Esophagus (tissue), 2 donors: Measurements from ENCODE around the gene RIPOR1. TPM values are rescaled to one million over a fixed set of nuclear protein-coding genes. Genes with fewer than 3 reads are reported as not detected.
A peak's percentile ranks its signal among the peaks of the same experiment; 100 is the strongest.

ENCODE experiments used
- H3K27ac ChIP-seq, 2 donors: one replicate each; pipeline ENCODE4 v1.5.1; 2013; ENCODE audit warnings: low read depth in 2 of 2, mild to moderate bottlenecking in 2 of 2, inconsistent platforms in 1 of 2, low read length in 1 of 2, moderate library complexity in 1 of 2
- H3K27me3 ChIP-seq, 2 donors: one replicate each; pipeline ENCODE4 v1.6.1; 2013; ENCODE audit warnings: low read length in 2 of 2, control low read depth in 1 of 2, mild to moderate bottlenecking in 1 of 2; ENCODE audit not compliant: insufficient read depth in 2 of 2, control insufficient read depth in 1 of 2
- H3K36me3 ChIP-seq, 2 donors: one replicate each; pipeline ENCODE4 v1.6.1; 2013; ENCODE audit warnings: low read length in 1 of 2; ENCODE audit not compliant: control insufficient read depth in 2 of 2, insufficient read depth in 2 of 2
- H3K4me1 ChIP-seq, 2 donors: one replicate each; pipeline ENCODE4 v1.6.1; 2013; ENCODE audit warnings: low read length in 1 of 2; ENCODE audit not compliant: control insufficient read depth in 2 of 2, insufficient read depth in 2 of 2
- H3K4me3 ChIP-seq, 2 donors: one replicate each; pipeline ENCODE4 v1.5.1; 2013; ENCODE audit warnings: low read length in 2 of 2, mild to moderate bottlenecking in 2 of 2, low read depth in 1 of 2, moderate library complexity in 1 of 2
- H3K9me3 ChIP-seq, 2 donors: one replicate each; pipeline ENCODE4 v1.6.1; 2013; ENCODE audit warnings: mild to moderate bottlenecking in 2 of 2, low read depth in 1 of 2, low read length in 1 of 2, moderate library complexity in 1 of 2; ENCODE audit not compliant: control insufficient read depth in 2 of 2, insufficient read depth in 1 of 2
- WGBS, 2 donors: extraction: QIAGEN DNeasy Blood & Tissue Kit; methylation state at CpG; one replicate each; pipeline ENCODE4 v1.1.7; 2013; 5-methylcytosine and 5-hydroxymethylcytosine counted together
- polyA plus RNA-seq, 2 donors: library from polyadenylated mRNA; stranded (reverse); fragments of 200-250 nt; gene quantifications; one replicate each; pipeline ENCODE4 v1.2.3, GENCODE V29; 2013
- donor health status: healthy with polysubstance abuse.
- donor health status: Bipolar disorder and iron deficiency.

Gene RIPOR1
- polyA plus RNA-seq, 2 donors, result 12.7 to 14.9 TPM

DNA sequence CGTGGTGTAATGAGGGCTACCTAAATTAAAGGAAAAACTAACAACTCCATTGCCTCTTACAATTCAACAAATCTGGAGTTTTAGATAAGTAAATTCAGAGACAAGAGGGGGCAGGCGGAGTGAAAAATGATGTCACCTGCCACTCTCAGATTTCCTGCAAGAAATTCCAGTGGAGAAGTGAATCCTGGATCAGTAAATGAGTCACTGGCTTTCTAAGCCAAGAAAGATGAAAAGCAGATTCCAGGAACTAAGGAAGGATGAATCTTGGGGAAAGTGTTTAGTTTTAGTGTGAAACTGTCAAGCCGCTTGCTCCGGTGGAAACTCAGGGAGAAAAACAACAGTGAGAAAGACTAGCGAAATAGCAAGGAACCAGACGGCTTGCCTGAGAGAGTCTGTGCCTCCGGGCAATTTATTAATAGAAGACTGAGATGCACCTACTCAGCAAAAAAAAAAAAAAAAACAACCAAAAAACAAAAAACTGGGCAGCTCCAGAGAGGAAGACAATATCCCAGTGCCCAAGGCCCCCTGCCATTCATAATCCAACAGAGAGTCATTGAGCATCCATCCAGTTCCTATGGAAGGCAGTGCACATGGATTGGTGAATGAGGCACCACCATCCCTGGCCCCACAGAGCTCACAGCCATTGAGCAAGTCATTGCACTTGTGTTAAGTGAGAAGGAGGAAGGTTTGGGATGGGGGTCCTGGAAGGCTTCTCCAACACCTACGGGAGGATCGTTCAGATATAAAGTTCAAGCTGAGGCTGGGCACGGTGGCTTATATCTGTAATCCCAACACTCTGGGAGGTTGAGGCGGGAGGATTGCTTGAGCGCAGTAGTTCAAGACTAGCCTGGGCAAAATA, 12.1 kb upstream of the RIPOR1 start:
- Histone ChIP-seq H3K9me3 (no peaks in the 10 kb centered on the region), H3K27ac (no peak overlapping the region), H3K4me3 (no peak overlapping the region), H3K4me1 (no peaks in the 10 kb centered on the region), H3K27me3 (no peaks in the 10 kb centered on the region), H3K36me3 (no peaks in the 10 kb centered on the region)
- WGBS, 2 donors, result 71 to 81% methylated on average over 12 of the region's 12 CpGs

GRCh38 chr16:67517155-67517445, 11.5 kb upstream of the RIPOR1 start:
- WGBS, 2 donors, result 79 to 85% methylated on average over 3 of the region's 3 CpGs
- Histone ChIP-seq H3K27me3 (no peaks in the 10 kb centered on the region), H3K4me3 (no peak overlapping the region), H3K36me3 (no peaks in the 10 kb centered on the region), H3K4me1 (no peaks in the 10 kb centered on the region), H3K9me3 (no peaks in the 10 kb centered on the region), H3K27ac (no peak overlapping the region)

GRCh38 chr16:67517661-67518423, 10.8 kb upstream of the RIPOR1 start:
- Histone ChIP-seq H3K27me3 (no peaks in the 10 kb centered on the region), H3K9me3 (no peaks in the 10 kb centered on the region), H3K36me3 (no peaks in the 10 kb centered on the region), H3K4me3 (no peak overlapping the region), H3K27ac (no peak overlapping the region), H3K4me1 (no peaks in the 10 kb centered on the region)
- 70 to 76% methylated on average over 11 of the region's 11 CpGs for WGBS, 2 donors

DNA sequence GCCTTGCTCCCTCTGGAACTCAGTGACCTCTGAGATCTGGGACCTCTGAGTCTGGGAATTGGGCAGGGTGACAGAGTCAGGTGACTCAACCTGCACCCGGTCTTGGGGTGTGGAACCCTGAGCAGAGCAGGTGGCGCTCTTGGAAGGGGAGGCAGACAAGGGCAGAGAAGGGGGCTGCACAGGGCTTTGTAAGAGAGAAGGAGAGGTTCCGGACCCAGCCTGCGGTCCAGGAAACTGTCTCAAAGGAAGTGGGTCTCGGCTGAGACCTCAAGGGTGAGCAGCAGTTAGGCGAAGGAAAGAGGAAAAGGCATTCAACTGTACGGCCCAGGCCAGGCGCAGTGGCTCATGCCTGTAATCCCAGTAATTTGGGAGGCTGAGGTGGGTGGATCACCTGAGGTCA, 10.0 kb upstream of the RIPOR1 start:
- H3K4me3 ChIP-seq, result no peak overlapping the region
- no peaks in the 10 kb centered on the region for H3K4me1 ChIP-seq
- no peak overlapping the region for H3K27ac ChIP-seq
- H3K27me3 ChIP-seq, result no peaks in the 10 kb centered on the region
- H3K9me3 ChIP-seq, result no peaks in the 10 kb centered on the region
- WGBS, 2 donors, result 72 to 78% methylated on average over 8 of the region's 8 CpGs
- H3K36me3 ChIP-seq, result no peaks in the 10 kb centered on the region

GRCh38 chr16:67519242-67519641, 9.4 kb upstream of the RIPOR1 start:
- Histone ChIP-seq H3K27ac (no peak overlapping the region), H3K27me3 (no peaks in the 10 kb centered on the region), H3K9me3 (no peaks in the 10 kb centered on the region), H3K36me3 (no peaks in the 10 kb centered on the region), H3K4me1 (no peaks in the 10 kb centered on the region), H3K4me3 (no peak overlapping the region)
- 74 to 76% methylated on average over 4 of the region's 4 CpGs for WGBS, 2 donors

DNA sequence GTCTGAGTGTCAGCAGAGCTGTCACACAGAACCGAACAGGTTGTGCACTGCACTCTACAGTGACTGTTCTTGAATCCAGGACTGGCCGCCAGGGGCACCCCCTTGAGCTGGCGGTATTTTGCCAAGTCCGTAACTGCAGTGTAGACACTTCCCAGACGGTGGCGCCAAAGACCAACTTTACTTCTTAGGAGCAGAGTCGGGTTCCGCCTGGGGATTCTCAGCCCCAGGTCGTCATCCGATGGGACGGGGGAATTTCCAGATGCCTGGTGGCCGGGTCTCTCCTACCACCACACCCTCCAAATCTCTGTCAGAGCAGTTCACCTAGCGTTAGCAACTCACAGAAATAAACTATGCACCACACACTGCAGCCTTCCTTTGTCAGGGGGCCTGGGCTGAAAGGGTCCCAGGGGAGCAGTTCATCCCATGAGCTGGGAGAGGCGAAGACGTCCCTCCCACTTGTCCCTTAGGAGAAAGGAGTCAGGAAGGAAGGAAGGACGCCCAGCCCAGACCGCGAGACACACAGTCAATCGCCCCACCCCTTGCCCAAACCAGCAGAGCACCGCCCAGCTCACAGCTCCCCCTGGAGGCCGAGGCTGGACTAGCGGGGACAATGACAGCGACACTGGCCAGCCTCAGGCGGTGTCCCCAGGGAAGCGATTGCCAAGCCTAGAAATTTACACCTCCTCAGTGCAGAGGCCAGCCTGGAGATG, 7.4 kb upstream of the RIPOR1 start:
- WGBS, 2 donors, result 0 to 1% methylated on average over 25 of the region's 25 CpGs
- no peaks in the 10 kb centered on the region for H3K36me3 ChIP-seq

GRCh38 chr16:67525176-67525860, 3.3 kb upstream of the RIPOR1 start:
- no peak overlapping the region for H3K27ac ChIP-seq
- H3K36me3 ChIP-seq, result no peaks in the 10 kb centered on the region
- 67 to 70% methylated on average over 11 of the region's 11 CpGs for WGBS, 2 donors
- H3K9me3 ChIP-seq, result no peaks in the 10 kb centered on the region
- H3K4me1 ChIP-seq, result peaks cover 0 to 7% of the 10 kb centered on the region in 2 donors
- no peaks in the 10 kb centered on the region for H3K27me3 ChIP-seq
- no peak overlapping the region for H3K4me3 ChIP-seq

More for the DNA sequence above, 7.4 kb upstream of the RIPOR1 start:
- H3K9me3 ChIP-seq, result no peaks in the 10 kb centered on the region
- H3K4me1 ChIP-seq, result no peaks in the 10 kb centered on the region
- no peaks in the 10 kb centered on the region for H3K27me3 ChIP-seq
- H3K27ac ChIP-seq, result peak overlapping the region; percentile 94 to 98
- peak overlapping the region; percentile 29 to 44 for H3K4me3 ChIP-seq

- Histone ChIP-seq H3K27me3 (no peaks in the 10 kb centered on the region), H3K4me3 (no peak overlapping the region), H3K27ac (no peak overlapping the region), H3K4me1 (peaks cover 0 to 7% of the 10 kb centered on the region in 2 donors), H3K36me3 (no peaks in the 10 kb centered on the region), H3K9me3 (no peaks in the 10 kb centered on the region)
- 77% methylated on average over 3 of the region's 3 CpGs for WGBS, 2 donors
Measured at GRCh38 chr16:67526149-67526791, 2.4 kb upstream of the RIPOR1 start.
